ENCODE results near the gene SGCA.

SGCA gene

DNA sequence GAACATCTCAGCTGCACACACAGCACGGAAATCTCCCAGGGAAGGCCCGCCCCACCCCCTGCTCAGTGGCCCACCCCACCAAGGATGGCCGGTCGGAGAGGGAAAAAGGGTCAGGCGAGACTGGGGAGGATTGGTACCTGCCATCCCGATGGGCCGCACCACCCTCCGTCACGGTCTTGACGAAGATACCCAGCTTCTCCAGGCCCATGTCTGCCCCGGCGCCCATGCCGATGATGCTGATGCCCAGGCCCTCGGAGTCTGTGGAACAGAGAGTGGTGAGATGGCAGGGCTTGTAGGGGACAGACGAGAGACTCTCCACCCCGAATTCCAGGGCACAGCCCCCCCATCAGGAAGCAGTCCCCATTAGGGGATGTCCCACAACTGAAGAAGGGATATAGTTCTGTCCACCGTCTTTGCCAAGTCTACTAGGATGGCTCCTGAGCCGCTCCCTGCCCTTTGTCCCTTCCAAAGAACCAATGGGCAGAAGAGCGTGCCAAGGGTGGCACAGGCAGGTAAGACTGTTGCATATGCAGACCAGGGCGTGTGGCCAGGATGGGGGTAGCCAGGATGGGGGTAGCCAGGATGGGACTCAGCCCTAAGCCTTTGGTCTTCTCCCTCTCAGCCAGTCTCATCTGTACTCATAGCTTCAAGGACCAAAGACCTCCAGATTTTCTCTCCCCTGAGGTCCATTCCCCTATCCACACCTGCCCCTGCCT is 22.2 kb upstream of the SGCA start:
- TF ChIP-seq, protein P1, sequence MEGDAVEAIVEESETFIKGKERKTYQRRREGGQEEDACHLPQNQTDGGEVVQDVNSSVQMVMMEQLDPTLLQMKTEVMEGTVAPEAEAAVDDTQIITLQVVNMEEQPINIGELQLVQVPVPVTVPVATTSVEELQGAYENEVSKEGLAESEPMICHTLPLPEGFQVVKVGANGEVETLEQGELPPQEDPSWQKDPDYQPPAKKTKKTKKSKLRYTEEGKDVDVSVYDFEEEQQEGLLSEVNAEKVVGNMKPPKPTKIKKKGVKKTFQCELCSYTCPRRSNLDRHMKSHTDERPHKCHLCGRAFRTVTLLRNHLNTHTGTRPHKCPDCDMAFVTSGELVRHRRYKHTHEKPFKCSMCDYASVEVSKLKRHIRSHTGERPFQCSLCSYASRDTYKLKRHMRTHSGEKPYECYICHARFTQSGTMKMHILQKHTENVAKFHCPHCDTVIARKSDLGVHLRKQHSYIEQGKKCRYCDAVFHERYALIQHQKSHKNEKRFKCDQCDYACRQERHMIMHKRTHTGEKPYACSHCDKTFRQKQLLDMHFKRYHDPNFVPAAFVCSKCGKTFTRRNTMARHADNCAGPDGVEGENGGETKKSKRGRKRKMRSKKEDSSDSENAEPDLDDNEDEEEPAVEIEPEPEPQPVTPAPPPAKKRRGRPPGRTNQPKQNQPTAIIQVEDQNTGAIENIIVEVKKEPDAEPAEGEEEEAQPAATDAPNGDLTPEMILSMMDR (IDR thresholded peaks at IDR 0.05; ENCODE audit: extremely low read depth, missing control alignments), result no peak

DNA sequence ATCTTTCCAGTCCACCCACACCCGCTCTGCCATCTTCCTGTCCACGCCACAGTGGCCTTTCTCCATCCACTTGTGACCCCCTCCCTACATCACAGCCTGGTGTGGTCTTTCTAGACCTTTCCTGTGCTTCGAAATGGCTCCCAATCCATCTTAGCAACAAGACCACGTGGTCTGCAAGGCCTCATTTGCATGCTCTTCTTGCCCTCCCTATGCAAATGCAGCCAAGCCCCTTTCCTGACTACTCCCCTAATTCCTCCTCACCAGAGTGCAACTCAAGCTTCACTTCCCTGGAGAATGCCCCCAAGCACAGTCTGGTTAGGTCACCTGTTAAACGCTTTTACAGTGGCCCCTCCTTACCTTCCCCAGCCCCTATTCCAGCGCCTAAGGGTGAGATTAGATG is 21.4 kb upstream of the SGCA start:
- DNase-seq (ENCODE audit: low spot score), result no peak
- TF ChIP-seq, protein P1 (IDR thresholded peaks at IDR 0.05; ENCODE audit: extremely low read depth, missing control alignments), result no peak

More for the DNA sequence above, 22.2 kb upstream of the SGCA start:
- DNase-seq (ENCODE audit: low spot score), result no peak

- TF ChIP-seq, protein P1 (IDR thresholded peaks at IDR 0.05; ENCODE audit: extremely low read depth, missing control alignments), result no peak
- no peak for DNase-seq (ENCODE audit: low spot score)
These were observed 20.8 kb upstream of the SGCA start for GRCh38 chr17:50144845-50145531.

DNA sequence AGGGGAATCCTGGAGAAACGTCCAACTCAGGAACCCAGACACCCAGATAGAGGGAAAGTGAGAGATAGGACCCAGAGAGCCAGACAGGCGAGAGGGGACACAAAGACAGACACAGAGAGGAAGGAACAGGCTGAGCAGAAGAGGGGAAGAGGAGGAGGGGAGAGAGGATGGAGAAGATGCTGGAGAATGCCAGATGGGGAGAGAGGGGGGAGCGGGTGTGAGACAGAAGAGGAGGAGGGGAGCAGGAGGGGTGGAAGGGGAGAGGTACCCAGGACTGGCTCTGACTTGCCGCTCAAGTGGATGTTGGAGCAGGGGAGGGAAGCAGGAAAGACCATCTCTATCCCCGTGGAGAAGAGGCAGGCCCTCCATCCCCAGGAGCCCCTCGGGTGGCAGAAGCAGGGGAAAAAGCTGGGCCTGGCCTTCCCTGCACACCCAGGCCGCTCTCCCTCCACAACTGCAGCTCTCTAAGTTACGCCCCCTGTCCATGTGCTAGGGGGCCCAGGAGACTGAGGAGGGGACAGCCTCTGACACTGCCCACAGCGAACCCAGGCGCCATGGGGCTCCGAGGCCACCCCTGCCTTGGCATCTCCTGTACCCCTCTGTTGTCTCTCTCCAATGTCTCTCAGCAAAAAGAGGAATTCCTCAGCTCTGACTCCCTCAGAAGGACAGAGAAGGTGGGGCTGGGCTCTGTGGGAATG is 20.1 kb upstream of the SGCA start:
- DNase-seq (ENCODE audit: low spot score), result no peak
- TF ChIP-seq, protein P1 (IDR thresholded peaks at IDR 0.05; ENCODE audit: extremely low read depth, missing control alignments), result no peak

DNA sequence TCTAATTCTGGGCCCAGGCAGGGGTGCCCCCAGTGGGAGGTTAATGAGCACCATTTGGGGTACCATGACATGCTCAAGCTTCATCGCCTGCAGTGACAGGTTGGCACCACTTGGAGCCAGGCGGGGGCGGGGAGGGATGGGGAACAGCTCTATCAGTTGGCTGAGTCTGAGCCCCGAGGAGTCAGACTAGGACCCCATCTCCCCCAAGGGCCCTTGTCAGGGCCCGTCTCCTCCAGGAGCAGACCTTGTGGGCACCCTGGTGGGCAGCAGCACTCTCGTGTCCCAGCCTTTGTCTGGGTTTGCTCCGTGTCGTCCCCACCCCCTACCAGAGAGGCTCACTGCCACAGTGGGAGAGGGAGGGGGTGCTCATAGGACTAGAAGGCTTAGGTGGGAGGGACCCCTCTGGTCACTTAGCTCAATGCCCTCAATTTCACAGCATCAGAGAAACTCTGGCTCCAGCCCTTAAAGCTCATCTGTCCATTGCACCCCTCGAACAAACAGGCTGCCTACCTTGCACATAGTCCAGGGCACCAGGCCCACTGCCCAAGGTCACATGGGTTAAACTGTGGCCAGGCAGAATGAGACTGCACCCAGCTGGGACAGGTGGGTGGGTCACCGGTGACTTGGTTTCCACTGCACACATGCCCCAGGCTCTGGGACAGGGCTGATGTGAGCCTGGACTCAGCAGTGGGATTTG is 19.4 kb upstream of the SGCA start:
- DNase-seq (ENCODE audit: low spot score), result no peak
- TF ChIP-seq, protein P1 (IDR thresholded peaks at IDR 0.05; ENCODE audit: extremely low read depth, missing control alignments), result no peak

DNA sequence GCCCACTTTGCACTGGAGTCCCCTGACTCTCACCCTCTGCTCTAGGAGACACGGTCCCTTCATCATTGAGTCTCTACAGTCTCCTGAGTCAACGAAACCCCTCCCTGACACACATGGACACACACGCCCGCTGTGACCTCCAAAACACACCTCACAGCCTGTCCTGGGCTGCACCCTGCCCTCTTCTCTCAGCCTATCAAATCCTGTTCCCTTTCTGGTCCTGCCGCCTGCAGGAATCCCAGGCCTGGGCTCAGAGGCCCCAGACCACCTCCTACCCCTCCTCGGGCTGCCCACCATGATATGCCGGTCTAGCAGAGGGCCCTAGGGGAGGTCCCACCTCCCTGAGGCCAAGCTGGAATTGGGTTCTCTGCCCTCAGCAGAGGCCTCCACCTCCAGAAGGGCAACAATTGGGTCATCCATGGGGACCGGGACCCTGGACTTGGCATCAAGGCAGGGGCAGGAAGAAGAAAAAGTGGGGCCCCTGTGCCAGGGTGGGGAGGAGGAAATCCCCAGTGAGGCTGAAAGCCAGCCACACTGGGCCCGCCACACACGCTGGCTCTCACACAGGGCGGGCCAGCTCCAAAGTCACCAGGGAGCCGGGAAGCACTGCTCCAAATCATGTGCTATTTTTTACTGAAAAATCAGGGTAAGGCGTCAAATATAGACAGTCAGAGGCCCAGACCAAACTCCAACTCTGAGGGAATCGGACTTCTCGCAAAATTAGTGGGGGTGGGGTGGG is 18.7 kb upstream of the SGCA start:
- DNase-seq (ENCODE audit: low spot score), result no peak
- TF ChIP-seq, protein P1 (IDR thresholded peaks at IDR 0.05; ENCODE audit: extremely low read depth, missing control alignments), result no peak

All from GM20000 (cell line).